Naive thymus-derived CD4-positive, alpha-beta T cell (primary cell): Measurements from ENCODE around the gene ECHS1. TPM values are rescaled to one million over a fixed set of nuclear protein-coding genes. Genes with fewer than 3 reads are reported as not detected.

Experiments used
- ATAC-seq: fragments of 150-1000 bp; cut with Tn5 transposase; 2 replicates; pipeline ENCODE4 v1.10.0; 2021; ENCODE audit warnings: mild to moderate bottlenecking, moderate library complexity
- CTCF ChIA-PET: fragments of 350-600 bp; sonication (Branson Sonifier 250); formaldehyde crosslinking; loops from one replicate; lab custom pipeline; 2021; ENCODE audit warnings: antibody characterized with exemption; lab: Charles Lee
- POLR2A ChIA-PET: fragments of 350-600 bp; sonication (Branson Sonifier 250); formaldehyde crosslinking; loops from one replicate; lab custom pipeline; 2021; ENCODE audit warnings: antibody characterized with exemption, inconsistent platforms; lab: Charles Lee
- DNase-seq, 9 donors: peaks; one replicate each; pipeline versions ENCODE4 v3.0.0 to v3.0.0-alpha.2; 2020 to 2022; ENCODE audit warnings: mixed read lengths in 1 of 9
- H3K27ac ChIP-seq: one replicate; pipeline ENCODE4 v1.7.0; 2013; ENCODE audit warnings: mild to moderate bottlenecking, low read depth, low read length, moderate library complexity
- H3K27me3 ChIP-seq, 2 donors: one replicate each; pipeline ENCODE4 v1.7.0; 2013; ENCODE audit warnings: low read length in 2 of 2, mild to moderate bottlenecking in 2 of 2, moderate library complexity in 2 of 2; ENCODE audit not compliant: control insufficient read depth in 2 of 2, insufficient read depth in 2 of 2
- H3K36me3 ChIP-seq, 3 experiments: 1 replicate in 2 of 3; 2 replicates in 1 of 3; pipeline ENCODE4 v1.7.0; 2013; ENCODE audit warnings: low read length in 3 of 3, mild to moderate bottlenecking in 3 of 3, moderate library complexity in 1 of 3; ENCODE audit not compliant: insufficient read depth in 3 of 3, control insufficient read depth in 2 of 3
- H3K4me1 ChIP-seq, 2 donors: one replicate each; pipeline ENCODE4 v1.7.0; 2013; ENCODE audit warnings: low read length in 2 of 2, mild to moderate bottlenecking in 2 of 2, moderate library complexity in 1 of 2; ENCODE audit not compliant: control insufficient read depth in 2 of 2, insufficient read depth in 2 of 2
- H3K4me3 ChIP-seq: 2 replicates; pipeline ENCODE4 v1.7.0; 2013; ENCODE audit warnings: mild to moderate bottlenecking, low read length
- H3K9me3 ChIP-seq, 3 experiments: 1 replicate in 2 of 3; 2 replicates in 1 of 3; pipeline ENCODE4 v1.7.0; 2013; ENCODE audit warnings: low read length in 3 of 3; ENCODE audit not compliant: control insufficient read depth in 2 of 3
- H3K27ac Mint-ChIP-seq, 9 donors: one replicate each; pipeline ENCODE4 v1.8.0; 2020 to 2022; ENCODE audit warnings: mixed read lengths in 9 of 9, mild to moderate bottlenecking in 8 of 9, moderate library complexity in 5 of 9, inconsistent platforms in 2 of 9
- H3K27me3 Mint-ChIP-seq, 5 donors: one replicate each; pipeline ENCODE4 v1.8.0; 2021 to 2022; ENCODE audit warnings: mixed read lengths in 5 of 5, mild to moderate bottlenecking in 1 of 5
- H3K36me3 Mint-ChIP-seq, 5 donors: one replicate each; pipeline ENCODE4 v1.8.0; 2020 to 2022; ENCODE audit warnings: mixed read lengths in 5 of 5, mild to moderate bottlenecking in 3 of 5, inconsistent platforms in 1 of 5
- H3K4me1 Mint-ChIP-seq, 7 donors: one replicate each; pipeline ENCODE4 v1.8.0; 2020 to 2022; ENCODE audit warnings: mixed read lengths in 7 of 7, mild to moderate bottlenecking in 3 of 7, inconsistent platforms in 1 of 7
- H3K4me3 Mint-ChIP-seq, 10 donors: one replicate each; pipeline ENCODE4 v1.8.0; 2020 to 2022; ENCODE audit warnings: mild to moderate bottlenecking in 10 of 10, mixed read lengths in 10 of 10, moderate library complexity in 6 of 10, inconsistent platforms in 2 of 10
- H3K9me3 Mint-ChIP-seq, 11 donors: one replicate each; pipeline ENCODE4 v1.8.0; 2020 to 2022; ENCODE audit warnings: mixed read lengths in 11 of 11, mild to moderate bottlenecking in 4 of 11, inconsistent platforms in 1 of 11, moderate library complexity in 1 of 11
- intact Hi-C, 2 donors: fragments of 100-400 bp; cut with micrococcal nuclease; formaldehyde crosslinking; loops; one replicate each; pipeline ENCODE4 v1.15.1; 2023
- microRNA-seq: library from miRNA; unstranded; fragments of <30 nt; microRNA quantifications from one replicate; pipeline ENCODE4 v1.2.0, GENCODE V29; 2022; ENCODE audit warnings: borderline microRNAs expressed
- polyA plus RNA-seq, 2 donors: library from polyadenylated mRNA; unstranded; fragments of 300-500 nt; fragmentation: Illumina TruSeq; gene quantifications; one replicate each; pipeline ENCODE4 v1.2.3, GENCODE V29; 2021
- total RNA-seq, 6 experiments: library from RNA in 5 of 6; stranded (reverse) in 5 of 6; gene quantifications; 1 replicate in 5 of 6; 2 replicates in 1 of 6; pipeline ENCODE4 v1.2.3 and lab custom pipeline; 2021 to 2026

ECHS1 gene
- total and polyA plus RNA-seq, 7 experiments from 2014 or later: 17.5 to 104 (median 30.6) TPM

DNA sequence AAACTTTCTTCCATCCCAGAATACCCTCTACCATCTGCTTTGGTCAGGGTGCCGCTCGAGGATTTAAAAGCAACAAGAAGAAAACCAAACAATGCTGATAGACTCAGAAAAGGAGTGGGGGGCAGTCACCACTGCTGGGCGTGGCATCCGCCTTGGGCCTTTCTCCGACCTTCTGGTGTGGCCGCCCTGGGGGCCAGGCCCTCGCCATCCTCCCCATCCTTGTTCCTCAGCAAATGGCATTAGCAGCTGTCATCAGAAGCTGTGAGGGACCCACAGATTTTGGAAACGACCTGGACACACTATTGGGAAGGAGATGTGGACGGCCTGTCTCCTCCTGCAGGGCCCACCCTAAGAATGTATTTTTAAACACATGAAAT, 60.4 kb downstream of the ECHS1 start:
- H3K4me1 Mint-ChIP-seq: peaks cover 0 to 16% (median 12%) of the 10 kb centered on the region in 7 donors
- ATAC-seq: no peak
- no peak for DNase-seq
- peaks cover 0 to under 1% of the 10 kb centered on the region in 2 donors for H3K4me1 ChIP-seq
- peaks cover 0 to 7% (median 0%) of the 10 kb centered on the region in 5 donors for H3K27me3 Mint-ChIP-seq
- CTCF ChIA-PET: no interaction called here
- H3K27ac ChIP-seq: no peak overlapping the region
- intact Hi-C loops: no loop called here
- H3K4me3 Mint-ChIP-seq: no peak overlapping the region
- H3K9me3 Mint-ChIP-seq: peaks cover 0 to 7% (median 0%) of the 10 kb centered on the region in 11 donors
- peaks cover 8 to 43% (median 11%) of the 10 kb centered on the region in 3 experiments for H3K36me3 ChIP-seq
- POLR2A ChIA-PET: interaction anchor here (0.5 kb wide), 1 partner anchor 45 kb away, joined by 3 read pairs; no protein-coding TSS in a partner anchor
- H3K4me3 ChIP-seq: no peak overlapping the region
- H3K27me3 ChIP-seq: no peaks in the 10 kb centered on the region
- no peak overlapping the region for H3K27ac Mint-ChIP-seq
- no peaks in the 10 kb centered on the region for H3K9me3 ChIP-seq
- H3K36me3 Mint-ChIP-seq: peaks cover 0 to 14% (median 6%) of the 10 kb centered on the region in 5 donors

Small RNA genes lying within 50 kb of the gene (microRNA-seq; reads per million reads assigned to microRNA genes)
- not detected for gene MIR3944

Other genes with a start within 250 kb of the ECHS1 start
- 1 to 10 TPM in 1 of 5 experiments, under 1 TPM in 3, not detected in 1; 0.05 to 3.6 (median 0.60) TPM for gene KNDC1, start 213.1 kb downstream of the ECHS1 start, total RNA-seq
- gene KNDC1, start 213.1 kb downstream of the ECHS1 start, polyA plus RNA-seq: not detected
- gene UTF1, start 143.1 kb downstream of the ECHS1 start, total RNA-seq: under 1 TPM in 1 of 5 experiments, not detected in 4; 0.56 TPM
- gene UTF1, start 143.1 kb downstream of the ECHS1 start, polyA plus RNA-seq: not detected
- 1 to 10 TPM in 1 of 5 experiments, under 1 TPM in 1, not detected in 3; 0.85 to 5.7 TPM for gene VENTX, start 135.5 kb downstream of the ECHS1 start, total RNA-seq
- not detected for gene VENTX, start 135.5 kb downstream of the ECHS1 start, polyA plus RNA-seq
- 100 to 1,000 TPM in 2 of 5 experiments, 10 to 100 TPM in 3; 19.5 to 239 (median 87.6) TPM for gene ADAM8, start 96.5 kb downstream of the ECHS1 start, total RNA-seq
- gene ADAM8, start 96.5 kb downstream of the ECHS1 start, polyA plus RNA-seq: 10 to 100 TPM; 22.7 to 27.8 TPM
- 10 to 100 TPM; 67.7 to 97.0 (median 69.5) TPM for gene TUBGCP2, start 64.5 kb downstream of the ECHS1 start, total RNA-seq
- gene TUBGCP2, start 64.5 kb downstream of the ECHS1 start, polyA plus RNA-seq: 10 to 100 TPM; 29.6 to 32.6 TPM
- 10 to 100 TPM; 29.6 to 49.8 (median 32.8) TPM for gene ZNF511, start 64.4 kb downstream of the ECHS1 start, total RNA-seq
- 10 to 100 TPM; 78.9 to 88.1 TPM for gene ZNF511, start 64.4 kb downstream of the ECHS1 start, polyA plus RNA-seq
- 1 to 10 TPM in 4 of 5 experiments, not detected in 1; 1.5 to 5.1 (median 3.4) TPM for gene CALY, start 36.5 kb downstream of the ECHS1 start, total RNA-seq
- under 1 TPM; 0.33 to 0.91 TPM for gene CALY, start 36.5 kb downstream of the ECHS1 start, polyA plus RNA-seq
- not detected for gene PRAP1, start 26.0 kb downstream of the ECHS1 start, total RNA-seq
- gene PRAP1, start 26.0 kb downstream of the ECHS1 start, polyA plus RNA-seq: not detected
- 10 to 100 TPM; 11.2 to 24.6 (median 16.9) TPM for gene FUOM, start 15.3 kb downstream of the ECHS1 start, total RNA-seq
- gene FUOM, start 15.3 kb downstream of the ECHS1 start, polyA plus RNA-seq: 10 to 100 TPM; 21.9 to 22.9 TPM
- 1 to 10 TPM; 1.6 to 9.8 (median 7.7) TPM for gene PAOX, start 5.9 kb upstream of the ECHS1 start, total RNA-seq
- gene PAOX, start 5.9 kb upstream of the ECHS1 start, polyA plus RNA-seq: 1 to 10 TPM; 6.1 to 8.7 TPM
- 10 to 100 TPM; 51.0 to 67.1 (median 57.2) TPM for gene MTG1, start 20.8 kb upstream of the ECHS1 start, total RNA-seq
- 10 to 100 TPM; 25.6 to 40.7 TPM for gene MTG1, start 20.8 kb upstream of the ECHS1 start, polyA plus RNA-seq
- gene SPRN, start 51.3 kb upstream of the ECHS1 start, total RNA-seq: not detected
- under 1 TPM; 0.10 to 0.34 TPM for gene SPRN, start 51.3 kb upstream of the ECHS1 start, polyA plus RNA-seq
- 1 to 10 TPM; 2.3 to 8.6 (median 4.5) TPM for gene SCART1, start 80.6 kb upstream of the ECHS1 start, total RNA-seq
- under 1 TPM in 1 of 2 donors, not detected in 1; 0.03 TPM for gene SCART1, start 80.6 kb upstream of the ECHS1 start, polyA plus RNA-seq
- 1 to 10 TPM in 4 of 5 experiments, under 1 TPM in 1; 0.19 to 2.2 (median 1.7) TPM for gene CYP2E1, start 154.0 kb upstream of the ECHS1 start, total RNA-seq
- not detected for gene CYP2E1, start 154.0 kb upstream of the ECHS1 start, polyA plus RNA-seq
- gene SYCE1, start 192.2 kb upstream of the ECHS1 start, total RNA-seq: under 1 TPM in 3 of 5 experiments, not detected in 2; 0.22 to 0.41 (median 0.24) TPM
- under 1 TPM in 1 of 2 donors, not detected in 1; 0.61 TPM for gene SYCE1, start 192.2 kb upstream of the ECHS1 start, polyA plus RNA-seq